B cell (primary cell): ENCODE data around the gene CREBBP. TPM values are rescaled to one million over a fixed set of nuclear protein-coding genes. Genes with fewer than 3 reads are reported as not detected.

Experiments used
- ATAC-seq: fragments of 200-7000 bp; cut with Tn5 transposase; one replicate; pipeline ENCODE4 v1.10.0; 2021; ENCODE audit warnings: low read depth, mild to moderate bottlenecking, moderate number of reproducible peaks, moderate library complexity
- CTCF ChIA-PET: fragments of 350-600 bp; sonication (Branson Sonifier 250); formaldehyde crosslinking; loops from one replicate; lab custom pipeline; 2021; ENCODE audit warnings: antibody characterized with exemption, inconsistent platforms; lab: Charles Lee
- POLR2A ChIA-PET: fragments of 350-600 bp; sonication (Branson Sonifier 250); formaldehyde crosslinking; loops from one replicate; lab custom pipeline; 2021; ENCODE audit warnings: antibody characterized with exemption; lab: Charles Lee
- DNase-seq: peaks from one replicate; pipeline ENCODE4 v3.0.0; 2013
- H2AFZ ChIP-seq: 2 replicates; pipeline ENCODE4 v1.6.1; 2012; ENCODE audit warnings: mild to moderate bottlenecking, low read depth, low read length; ENCODE audit not compliant: insufficient read depth, poor library complexity, severe bottlenecking
- H3K27ac ChIP-seq, 2 donors: 1 replicate in 1 of 2; 2 replicates in 1 of 2; pipeline ENCODE4 v1.5.1; 2012 to 2013; ENCODE audit warnings: low read length in 2 of 2, mild to moderate bottlenecking in 2 of 2, moderate library complexity in 1 of 2
- H3K27me3 ChIP-seq, 4 experiments: fragments of 200-600 bp in 1 of 4; sonication (generic) in 1 of 4; replicated peaks in 1 of 4; 1 replicate in 2 of 4; 2 replicates in 2 of 4; pipeline versions ENCODE4 v1.6.1 to v1.7.0; 2013 to 2016; ENCODE audit warnings: low read length in 3 of 4, mild to moderate bottlenecking in 2 of 4, mixed read lengths in 1 of 4, moderate library complexity in 1 of 4; ENCODE audit not compliant: insufficient read depth in 4 of 4, control insufficient read depth in 3 of 4; ENCODE audit errors: control extremely low read depth in 1 of 4
- H3K36me3 ChIP-seq, 2 experiments: replicated peaks in 1 of 2; 1 replicate in 1 of 2; 2 replicates in 1 of 2; pipeline versions ENCODE4 v1.6.1 to v1.7.1; 2013; ENCODE audit warnings: low read length in 1 of 2; ENCODE audit not compliant: insufficient read depth in 2 of 2, control insufficient read depth in 1 of 2; ENCODE audit errors: control extremely low read depth in 1 of 2, extremely low read depth in 1 of 2
- H3K4me1 ChIP-seq, 2 donors: fragments of 200-600 bp in 1 of 2; sonication (generic) in 1 of 2; 1 replicate in 1 of 2; 2 replicates in 1 of 2; pipeline versions ENCODE4 v1.5.1 to v1.6.1; 2013 to 2017; ENCODE audit warnings: low read length in 2 of 2; ENCODE audit not compliant: control insufficient read depth in 2 of 2, insufficient read depth in 2 of 2
- H3K4me2 ChIP-seq: replicated peaks from 2 replicates; pipeline ENCODE3; 2012; ENCODE audit warnings: mild to moderate bottlenecking, low read depth, low read length; ENCODE audit not compliant: poor library complexity, severe bottlenecking
- H3K4me3 ChIP-seq, 5 experiments: fragments of 200-600 bp in 1 of 5; sonication (generic) in 1 of 5; 1 replicate in 3 of 5; 2 replicates in 2 of 5; pipeline versions ENCODE4 v1.5.1 to v1.7.0; 2011 to 2016; ENCODE audit warnings: low read length in 4 of 5, mild to moderate bottlenecking in 4 of 5, low read depth in 2 of 5, control low read depth in 1 of 5, moderate library complexity in 1 of 5; ENCODE audit not compliant: insufficient read depth in 1 of 5; ENCODE audit errors: control extremely low read depth in 1 of 5, extremely low read depth in 1 of 5
- H3K79me2 ChIP-seq: fragments of 200-600 bp; sonication (generic); one replicate; pipeline ENCODE4 v1.6.0; 2016; ENCODE audit warnings: low read length; ENCODE audit not compliant: control insufficient read depth, insufficient read depth
- H3K9ac ChIP-seq: fragments of 200-600 bp; sonication (generic); 2 replicates; pipeline ENCODE4 v1.6.1; 2017; ENCODE audit warnings: mild to moderate bottlenecking, low read length, moderate library complexity
- H3K9me3 ChIP-seq, 3 donors: one replicate each; pipeline versions ENCODE4 v1.6.1 to v1.7.1; 2013; ENCODE audit warnings: low read length in 2 of 3; ENCODE audit not compliant: control insufficient read depth in 2 of 3, insufficient read depth in 1 of 3; ENCODE audit errors: control extremely low read depth in 1 of 3
- H4K20me1 ChIP-seq: 2 replicates; pipeline ENCODE4 v1.6.0; 2012; ENCODE audit warnings: mild to moderate bottlenecking, low read length; ENCODE audit not compliant: insufficient read depth, control insufficient read depth, poor library complexity, severe bottlenecking
- H3K27ac Mint-ChIP-seq: one replicate; pipeline ENCODE4 v1.8.0; 2021; ENCODE audit warnings: mixed read lengths
- H3K27me3 Mint-ChIP-seq: one replicate; pipeline ENCODE4 v1.8.0; 2021; ENCODE audit warnings: mixed read lengths
- H3K4me1 Mint-ChIP-seq: one replicate; pipeline ENCODE4 v1.8.0; 2021; ENCODE audit warnings: mixed read lengths
- H3K4me3 Mint-ChIP-seq: one replicate; pipeline ENCODE4 v1.8.0; 2021; ENCODE audit warnings: mixed read lengths
- H3K9me3 Mint-ChIP-seq: one replicate; pipeline ENCODE4 v1.8.0; 2022; ENCODE audit warnings: mixed read lengths; ENCODE audit not compliant: insufficient read depth
- CTCF ChIP-seq: fragments of 200-600 bp; IDR thresholded peaks from one replicate; pipeline ENCODE4 v1.8.0; 2022; ENCODE audit warnings: antibody characterized with exemption, mild to moderate bottlenecking
- EZH2 ChIP-seq: IDR thresholded peaks from 2 replicates; pipeline ENCODE4 v1.6.1; 2012; ENCODE audit warnings: borderline replicate concordance, low read depth, mild to moderate bottlenecking, moderate library complexity, low read length; ENCODE audit not compliant: insufficient read depth, poor library complexity, severe bottlenecking
- WGBS: methylation state at CpG from one replicate; pipeline ENCODE4 v1.1.5; 2013; ENCODE audit warnings: missing lambda C conversion rate; ENCODE audit not compliant: insufficient coverage; 5-methylcytosine and 5-hydroxymethylcytosine counted together
- intact Hi-C: fragments of 100-400 bp; cut with micrococcal nuclease; formaldehyde crosslinking; loops from one replicate; pipeline ENCODE4 v1.10.0; 2022
- polyA plus RNA-seq: library from polyadenylated mRNA; depleted of rRNA; stranded (reverse); fragments of >200 nt; gene quantifications from 2 replicates; pipeline ENCODE4 v1.2.3, GENCODE V29; 2012
- total RNA-seq, 2 donors: library from RNA; stranded (reverse); fragments of 120-200 nt in 1 of 2; gene quantifications; 1 replicate in 1 of 2; 2 replicates in 1 of 2; pipeline versions ENCODE4 v1.2.3 to v1.2.4, GENCODE V29; 2013 to 2022

CREBBP gene
- total and polyA plus RNA-seq, 2 donors (not counting 1 experiment from before 2014, with no cell fraction given) = 27.6 to 206 TPM

- Histone ChIP-seq H3K27me3 (no peaks in the 10 kb centered on the region), H3K79me2 (peaks cover 22% of the 10 kb centered on the region), H3K4me2 (no peak overlapping the region), H3K9ac (no peak overlapping the region), H3K4me1 (no peaks in the 10 kb centered on the region), H4K20me1 (no peaks in the 10 kb centered on the region), H3K36me3 (no peaks in the 10 kb centered on the region), H3K9me3 (peaks cover 0 to 7% (median 0%) of the 10 kb centered on the region in 3 donors), H2AFZ (no peak overlapping the region), H3K27ac (no peak overlapping the region), H3K4me3 (no peak overlapping the region)
- no CpG with 5 or more reads among the region's 4 CpGs for WGBS
- Mint-ChIP-seq H3K4me1 (peaks cover 6% of the 10 kb centered on the region), H3K27ac (no peak overlapping the region), H3K27me3 (no peaks in the 10 kb centered on the region), H3K4me3 (no peak overlapping the region), H3K9me3 (no peaks in the 10 kb centered on the region)
- ChIA-PET CTCF (interaction anchor here (0.7 to 1.1 kb wide), 3 partner anchors 10 to 13 kb away, joined by 3 to 4 read pairs (median 4); no protein-coding TSS in a partner anchor), POLR2A (interaction anchor here (0.6 to 1.1 kb wide), 3 partner anchors 10 to 96 kb away, joined by 8 read pairs; no protein-coding TSS in a partner anchor)
- no peak for TF ChIP-seq CTCF
- no peak for TF ChIP-seq EZH2
- intact Hi-C loops = no loop called here
- ATAC-seq (no peak), DNase-seq (no peak)
Observed at GRCh38 chr16:3701531-3701930, 179.0 kb downstream of the CREBBP start.

- H3K4me2 ChIP-seq = no peak overlapping the region
- WGBS = 17% methylated on average over 3 of the region's 4 CpGs
- H3K27me3 ChIP-seq = no peaks in the 10 kb centered on the region
- no peaks in the 10 kb centered on the region for H4K20me1 ChIP-seq
- Mint-ChIP-seq H3K4me3 (no peak overlapping the region), H3K4me1 (peaks cover 8% of the 10 kb centered on the region), H3K27me3 (no peaks in the 10 kb centered on the region), H3K27ac (no peak overlapping the region), H3K9me3 (no peaks in the 10 kb centered on the region)
- TF ChIP-seq EZH2 (no peak), CTCF (no peak)
- H3K9me3 ChIP-seq = peaks cover 0 to 7% (median 0%) of the 10 kb centered on the region in 3 donors
- no peak overlapping the region for H3K9ac ChIP-seq
- ChIA-PET CTCF (interaction anchor here (1.5 kb wide), 1 partner anchor 8 kb away, joined by 9 read pairs; no protein-coding TSS in a partner anchor), POLR2A (no interaction called here)
- intact Hi-C loops = no loop called here
- ATAC-seq (no peak), DNase-seq (no peak)
- no peak overlapping the region for H3K27ac ChIP-seq
- no peak overlapping the region for H3K4me3 ChIP-seq
- H3K4me1 ChIP-seq = no peaks in the 10 kb centered on the region
- no peaks in the 10 kb centered on the region for H3K36me3 ChIP-seq
- H2AFZ ChIP-seq = no peak overlapping the region
- H3K79me2 ChIP-seq = peaks cover 28% of the 10 kb centered on the region
Observed at GRCh38 chr16:3698941-3699340, 181.6 kb downstream of the CREBBP start.
